HG03521 (cell line): Measurements from ENCODE around the gene AOAH.
"Not testable (repeated sequence)": the region's sequence is repeated elsewhere in the genome, so short reads cannot be mapped to it uniquely, and the experiment has no call there.

Source experiments
- ATAC-seq: cut with Tn5 transposase; IDR thresholded peaks from one replicate; pipeline ENCODE4 v1.9.1; 2021; ENCODE audit warnings: mild to moderate bottlenecking, moderate library complexity; ENCODE audit not compliant: unreplicated experiment

AOAH gene

DNA sequence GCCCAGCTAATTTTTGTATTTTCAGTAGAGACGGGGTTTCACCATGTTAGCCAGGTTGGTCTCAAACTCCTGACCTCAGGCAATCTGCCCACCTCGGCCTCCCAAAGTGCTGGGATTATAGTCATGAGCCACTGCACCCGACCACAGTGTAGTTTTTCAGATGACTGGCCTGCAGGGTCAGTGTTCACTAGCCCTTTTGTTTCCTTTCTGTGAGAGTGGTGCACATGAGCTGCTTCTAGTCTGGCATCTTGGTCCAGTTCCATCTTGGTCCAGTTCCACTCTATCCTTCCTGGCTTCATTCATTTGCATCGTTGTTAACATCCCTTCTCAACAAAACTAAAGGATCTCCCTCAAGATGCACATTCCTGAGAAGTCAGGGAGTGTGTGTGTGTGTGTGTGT lies 240.4 kb downstream of the AOAH start:
- ATAC-seq = not testable (repeated sequence)

DNA sequence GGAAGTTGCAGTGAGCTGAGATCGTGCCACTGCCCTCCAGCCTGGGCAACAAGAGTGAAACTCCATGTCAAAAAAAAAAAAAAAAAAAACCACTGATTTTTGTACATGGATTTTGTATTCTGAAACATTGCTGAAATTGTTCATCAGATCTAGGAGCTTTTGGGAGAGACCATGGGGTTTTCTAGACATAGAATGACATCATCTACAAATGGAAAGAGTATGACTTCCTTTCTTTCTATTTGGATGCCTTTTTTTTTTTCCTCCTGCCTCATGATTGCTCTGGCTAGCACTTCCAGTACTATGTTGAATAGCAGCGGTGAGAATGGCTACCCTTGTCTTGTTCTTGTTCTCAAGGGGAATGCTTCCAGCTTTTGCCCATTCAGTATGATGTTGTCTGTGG lies 245.5 kb downstream of the AOAH start:
- no peak for ATAC-seq

DNA sequence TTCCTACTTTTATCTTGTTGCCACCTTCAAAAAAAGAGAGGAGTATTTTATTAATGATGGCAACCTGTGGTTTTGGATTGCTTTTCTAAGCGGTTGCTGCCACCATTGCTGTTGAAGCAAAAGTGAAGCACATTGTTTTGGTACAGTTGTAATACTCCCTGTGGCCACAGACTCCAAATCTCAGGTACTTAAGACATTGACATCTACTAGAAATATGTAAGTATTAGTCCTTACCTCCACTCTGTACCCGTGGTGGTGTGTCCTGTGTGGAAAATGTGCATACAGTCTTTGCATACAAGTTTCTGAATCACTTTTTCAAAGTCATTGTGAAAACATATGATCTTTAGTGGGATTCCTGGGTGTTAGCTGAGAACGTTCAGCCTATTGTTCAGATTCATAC lies 248.9 kb downstream of the AOAH start:
- no peak for ATAC-seq

DNA sequence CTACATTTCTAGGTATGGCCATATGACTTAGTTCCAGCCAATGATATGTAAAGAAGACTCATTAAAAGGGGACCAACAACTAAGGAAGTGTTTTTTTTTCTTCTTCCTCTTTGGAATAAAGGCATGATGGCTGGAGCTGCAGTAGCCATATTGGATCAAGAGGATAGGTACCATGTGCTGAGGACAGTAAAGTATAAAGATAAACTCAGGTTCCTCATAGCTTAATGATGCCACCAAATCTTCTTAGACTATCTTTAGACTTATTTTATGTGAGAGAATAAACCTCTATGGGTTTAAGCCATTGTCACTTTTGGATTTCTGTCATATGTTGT lies 249.3 kb downstream of the AOAH start:
- no peak for ATAC-seq

DNA sequence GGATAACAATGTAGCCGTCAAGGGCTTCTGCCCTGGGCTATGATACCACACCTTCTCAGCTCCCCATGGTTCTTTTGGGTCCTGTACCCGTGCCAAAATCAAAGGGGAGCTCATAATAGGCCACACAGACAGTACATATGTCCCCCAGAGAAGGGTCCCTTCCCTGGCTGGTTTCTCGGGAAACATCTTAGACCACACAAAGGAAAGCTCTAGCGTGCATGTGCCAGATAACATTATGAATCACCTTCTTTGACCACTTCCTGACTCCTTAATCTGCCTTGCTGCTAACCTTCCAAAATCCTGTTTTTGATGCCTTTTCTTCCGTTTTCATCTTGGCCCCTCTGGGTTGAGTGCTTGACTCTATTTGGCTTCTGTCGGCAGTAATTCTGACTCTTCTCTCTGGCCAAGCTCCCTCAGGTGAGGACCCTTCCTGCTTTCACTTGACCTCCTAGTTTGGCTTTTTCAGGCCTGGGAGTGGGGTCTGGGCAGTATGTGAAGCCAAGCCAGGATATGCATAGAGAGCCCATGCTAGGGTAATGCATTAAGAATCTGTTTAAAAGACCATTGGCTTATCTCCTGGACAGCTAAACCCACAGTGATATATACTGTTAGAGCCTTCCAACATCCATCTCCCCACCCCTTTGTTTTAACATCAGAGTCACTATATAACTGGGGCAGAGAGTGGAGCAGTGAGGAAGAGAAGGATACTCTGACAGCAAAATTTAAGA lies 249.8 kb downstream of the AOAH start:
- no peak for ATAC-seq

DNA sequence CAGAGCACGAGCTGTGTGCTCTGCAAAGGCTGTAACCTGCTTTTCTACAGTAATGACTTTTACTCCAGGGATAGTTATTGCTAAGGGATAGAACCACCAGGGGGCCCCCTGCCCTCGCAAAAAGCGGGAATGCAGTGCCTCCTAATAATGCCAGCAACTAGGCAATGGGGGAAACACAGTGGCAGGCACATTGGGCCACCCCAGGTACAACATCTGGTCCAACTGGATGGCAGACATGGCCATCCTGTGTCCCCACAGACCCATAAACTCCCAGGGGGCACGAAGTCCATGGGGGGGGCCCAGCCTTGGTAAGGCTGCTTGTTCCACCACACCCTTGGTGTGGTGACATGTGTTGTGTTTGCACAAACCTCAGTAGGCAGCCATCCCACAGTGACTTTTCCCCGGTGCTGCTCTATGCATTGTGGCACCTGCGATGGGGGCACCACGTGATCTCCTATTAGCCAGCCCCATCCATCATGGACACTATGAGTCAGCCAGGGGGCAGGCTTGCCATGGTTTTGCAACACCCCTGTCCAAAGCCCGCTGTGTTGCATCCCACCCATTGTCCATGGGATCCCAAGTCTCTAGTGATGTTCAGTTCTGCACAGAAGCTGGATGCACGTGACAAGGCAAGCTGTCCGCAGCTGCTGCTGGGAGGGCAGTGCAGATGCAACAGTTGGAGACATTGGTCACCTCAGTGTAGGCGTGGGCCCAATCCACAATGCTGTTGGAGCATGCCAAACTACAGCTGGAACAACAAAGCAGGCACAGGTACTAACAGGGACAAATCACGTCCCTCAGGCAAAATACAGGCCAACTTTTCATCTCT lies 250.6 kb downstream of the AOAH start:
- ATAC-seq = no peak

DNA sequence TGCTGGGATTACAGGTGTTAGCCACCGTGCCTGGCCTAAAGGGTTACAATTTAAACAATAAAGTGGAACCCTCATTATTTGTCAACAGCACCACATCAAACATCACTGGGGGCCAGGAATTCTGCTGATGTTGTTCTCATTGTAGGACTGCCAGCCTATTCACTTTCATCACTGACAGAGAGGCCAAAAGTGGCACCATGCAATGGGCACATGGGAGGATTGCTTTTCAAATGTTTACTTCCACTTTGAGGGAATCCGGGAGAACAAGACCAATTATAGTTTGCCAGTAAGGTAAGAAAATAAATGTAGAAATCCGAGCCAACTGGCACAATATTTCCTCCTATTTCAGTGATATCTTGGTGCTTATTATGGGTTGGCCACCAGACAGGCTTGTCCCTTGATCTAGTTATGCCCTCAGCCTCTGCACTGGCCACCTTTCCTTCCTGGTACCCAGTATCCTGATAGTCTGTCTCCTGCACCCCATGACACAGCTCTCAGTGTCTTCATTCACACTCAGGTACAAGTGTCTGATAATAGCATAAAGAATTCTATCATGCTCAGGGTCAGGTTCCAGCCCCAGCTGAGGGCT lies 252.1 kb downstream of the AOAH start:
- ATAC-seq = no peak

DNA sequence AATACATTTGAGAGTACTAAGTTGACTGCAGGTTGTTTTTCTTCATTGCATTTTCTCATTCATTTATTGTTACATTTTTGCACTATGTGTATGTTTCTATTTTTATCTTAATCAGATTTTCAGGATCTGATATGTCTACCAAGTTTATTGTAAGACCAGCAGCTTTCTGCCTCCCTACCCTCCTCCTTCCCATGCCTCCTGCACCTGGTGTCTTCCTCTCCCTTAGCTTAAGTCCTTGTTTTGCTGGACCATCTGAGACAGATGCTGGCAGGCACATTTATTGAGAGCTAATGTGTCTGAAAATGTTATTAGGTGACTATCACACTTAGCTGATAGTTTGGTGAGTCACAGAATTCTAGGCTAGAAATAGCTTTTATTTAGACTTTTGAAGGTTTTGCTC lies 255.1 kb downstream of the AOAH start:
- no peak for ATAC-seq

DNA sequence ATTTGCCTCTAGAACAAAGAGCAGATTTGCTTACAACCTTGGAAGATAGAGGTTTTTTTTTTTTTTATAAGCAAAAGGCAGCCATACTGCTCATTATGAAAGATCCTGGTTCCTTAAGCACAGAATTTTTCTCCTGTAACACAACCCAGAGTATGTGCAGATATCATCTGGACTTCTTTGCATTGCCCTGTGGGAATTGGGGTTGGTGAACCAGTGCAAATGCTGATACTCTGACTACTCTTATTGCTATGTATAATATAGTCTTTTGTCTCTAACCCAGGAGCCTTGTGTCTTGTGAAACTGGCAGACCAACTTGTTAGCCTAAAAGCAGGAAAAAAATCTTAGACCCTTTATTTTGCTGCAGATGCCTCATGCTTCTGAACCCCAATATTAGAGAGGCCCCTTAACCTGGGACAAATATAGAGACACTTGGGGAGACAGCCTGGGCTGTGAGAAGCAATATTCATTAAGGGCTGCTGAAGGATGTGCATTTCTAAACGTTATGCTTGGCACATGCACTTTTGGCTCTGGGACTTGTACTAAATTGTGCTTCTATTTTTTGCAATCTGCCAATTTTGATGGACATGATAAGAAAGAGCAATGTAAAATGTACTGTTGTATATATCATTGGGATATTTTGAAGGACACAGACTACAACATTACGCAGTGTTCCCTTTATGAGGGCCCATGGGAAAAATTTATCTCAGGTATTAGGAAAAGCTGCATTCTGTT lies 255.8 kb downstream of the AOAH start:
- no peak for ATAC-seq

DNA sequence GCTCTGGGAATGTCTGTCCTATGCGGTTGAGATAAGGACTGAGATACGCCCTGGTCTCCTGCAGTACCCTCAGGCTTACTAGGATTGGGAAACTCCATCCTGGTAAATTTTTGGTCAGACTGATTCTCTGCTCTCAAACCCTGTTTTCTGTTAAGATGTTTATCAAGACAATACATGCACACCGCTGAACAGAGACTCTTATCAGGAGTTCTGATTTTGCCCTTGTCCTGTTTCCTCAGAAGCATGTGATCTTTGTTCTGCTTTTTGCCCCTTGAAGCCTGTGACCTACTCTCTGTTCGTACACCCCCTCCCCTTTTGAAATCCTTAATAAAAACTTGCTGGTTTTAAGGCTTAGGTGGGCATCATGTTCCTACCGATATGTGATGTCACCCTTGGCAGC lies 258.3 kb downstream of the AOAH start:
- ATAC-seq = not testable (repeated sequence)

DNA sequence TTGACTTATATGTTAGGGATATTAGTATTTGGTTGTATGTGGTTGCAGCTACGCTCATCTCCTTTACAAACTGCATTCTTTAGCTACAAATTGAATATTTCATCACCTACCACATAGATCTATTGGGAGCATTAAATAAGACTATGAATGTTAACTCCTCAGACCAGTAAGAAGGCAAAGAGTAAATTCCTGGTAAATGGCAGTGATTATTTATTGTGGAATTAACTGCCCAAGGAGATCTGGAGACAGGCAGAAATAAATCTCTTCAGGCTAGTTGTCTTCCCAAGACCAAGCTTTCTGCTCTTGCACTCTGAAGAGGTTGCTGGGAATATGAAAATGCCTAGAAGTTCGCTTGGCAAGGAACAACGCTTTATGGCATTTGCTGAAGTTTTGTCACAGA lies 260.0 kb downstream of the AOAH start:
- ATAC-seq = no peak
